ENCODE data around the gene CD2BP2. TPM values are rescaled to one million over a fixed set of nuclear protein-coding genes. Genes with fewer than 3 reads are reported as not detected.

Gene CD2BP2
- total RNA-seq, 2 donors from 2014 or later = 32.9 to 46.4 TPM

GRCh38 chr16:30352488-30353401, 2.4 kb downstream of the CD2BP2 start:
- Histone ChIP-seq H3K27me3 (replicated peaks; ENCODE audit: insufficient read depth) (no peaks in the 10 kb centered on the region), H3K4me1 (replicated peaks) (peaks cover 16% of the 10 kb centered on the region), H3K36me3 (peaks cover 0 to 6% of the 10 kb centered on the region in 2 donors), H3K27ac (peak overlapping the region; percentile 50 to 60), H3K9me3 (no peaks in the 10 kb centered on the region), H3K4me3 (no peak overlapping the region)
- TF ChIP-seq POLR2A (IDR thresholded peaks at IDR 0.05) (no peak), CTCF (IDR thresholded peaks at IDR 0.05) (no peak), POLR2AphosphoS5 (IDR thresholded peaks at IDR 0.05) (no peak)
- intact Hi-C loops (cut with DNase I) = no loop called here
- DNase-seq (ENCODE audit: low spot score) = no peak
- 81% methylated on average over 14 of the region's 14 CpGs for WGBS

DNA sequence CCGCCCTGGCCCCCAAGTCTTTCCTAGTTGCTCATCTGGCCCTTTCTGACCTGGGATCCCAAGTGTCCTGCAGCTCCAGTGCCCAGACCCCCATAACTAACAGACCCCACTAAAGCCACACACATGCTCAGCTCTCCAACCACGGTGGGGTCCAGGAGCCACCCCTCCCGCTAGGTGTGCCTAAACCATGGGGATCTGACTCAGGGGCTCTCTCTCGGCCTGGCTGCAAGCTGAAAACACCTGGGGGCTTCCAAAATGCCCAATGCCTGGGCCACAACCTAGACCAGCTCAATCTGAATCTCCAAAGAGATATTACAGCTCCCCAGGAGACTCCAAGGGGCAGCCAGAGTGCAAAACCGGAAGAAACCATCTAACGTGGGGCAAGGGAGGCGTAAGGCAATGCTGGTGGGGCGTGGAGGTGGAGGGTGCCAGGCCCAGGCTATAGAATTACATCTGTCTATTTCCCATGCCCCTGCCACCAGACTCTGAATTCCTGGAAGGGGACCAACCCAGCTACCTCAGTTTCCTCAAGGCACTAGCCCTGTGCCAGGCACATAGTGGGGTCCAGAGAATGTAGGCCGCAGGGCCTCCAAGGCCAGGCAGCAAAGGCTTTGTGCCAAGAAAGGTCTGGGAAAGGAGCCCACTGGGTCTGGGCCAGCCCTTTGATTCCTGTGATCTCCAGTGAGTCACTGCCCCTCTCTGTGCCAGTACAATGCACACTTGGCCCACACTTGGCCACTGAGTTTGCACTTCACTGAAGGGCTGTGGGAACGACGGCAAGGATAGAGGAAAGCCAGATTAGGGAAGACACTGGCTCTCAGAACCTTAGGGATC, 3.3 kb downstream of the CD2BP2 start:
- H3K27ac ChIP-seq = peak overlapping the region; percentile 54 to 60
- H3K4me1 ChIP-seq (replicated peaks) = peaks cover 16% of the 10 kb centered on the region
- peaks cover 0 to 6% of the 10 kb centered on the region in 2 donors for H3K36me3 ChIP-seq
- intact Hi-C loops (cut with DNase I) = no loop called here
- H3K27me3 ChIP-seq (replicated peaks; ENCODE audit: insufficient read depth) = no peaks in the 10 kb centered on the region
- no peak overlapping the region for H3K4me3 ChIP-seq
- WGBS = 48% methylated on average over 11 of the region's 11 CpGs
- TF ChIP-seq POLR2AphosphoS5 (IDR thresholded peaks at IDR 0.05) (peak; percentile 83), CTCF (IDR thresholded peaks at IDR 0.05) (no peak)
- H3K9me3 ChIP-seq = no peaks in the 10 kb centered on the region
- peak; percentile 78 for DNase-seq (ENCODE audit: low spot score)

GRCh38 chr16:30351001-30351441, 4.1 kb downstream of the CD2BP2 start:
- Histone ChIP-seq H3K27ac (no peak overlapping the region), H3K27me3 (replicated peaks; ENCODE audit: insufficient read depth) (no peaks in the 10 kb centered on the region), H3K4me3 (no peak overlapping the region), H3K36me3 (peaks cover 0 to 6% of the 10 kb centered on the region in 2 donors), H3K4me1 (replicated peaks) (peaks cover 16% of the 10 kb centered on the region), H3K9me3 (no peaks in the 10 kb centered on the region)
- intact Hi-C loops (cut with DNase I) = no loop called here
- TF ChIP-seq POLR2AphosphoS5 (IDR thresholded peaks at IDR 0.05) (no peak), CTCF (IDR thresholded peaks at IDR 0.05) (no peak), POLR2A (IDR thresholded peaks at IDR 0.05) (no peak)
- WGBS = 92% methylated on average over 15 of the region's 15 CpGs
- DNase-seq (ENCODE audit: low spot score) = no peak

DNA sequence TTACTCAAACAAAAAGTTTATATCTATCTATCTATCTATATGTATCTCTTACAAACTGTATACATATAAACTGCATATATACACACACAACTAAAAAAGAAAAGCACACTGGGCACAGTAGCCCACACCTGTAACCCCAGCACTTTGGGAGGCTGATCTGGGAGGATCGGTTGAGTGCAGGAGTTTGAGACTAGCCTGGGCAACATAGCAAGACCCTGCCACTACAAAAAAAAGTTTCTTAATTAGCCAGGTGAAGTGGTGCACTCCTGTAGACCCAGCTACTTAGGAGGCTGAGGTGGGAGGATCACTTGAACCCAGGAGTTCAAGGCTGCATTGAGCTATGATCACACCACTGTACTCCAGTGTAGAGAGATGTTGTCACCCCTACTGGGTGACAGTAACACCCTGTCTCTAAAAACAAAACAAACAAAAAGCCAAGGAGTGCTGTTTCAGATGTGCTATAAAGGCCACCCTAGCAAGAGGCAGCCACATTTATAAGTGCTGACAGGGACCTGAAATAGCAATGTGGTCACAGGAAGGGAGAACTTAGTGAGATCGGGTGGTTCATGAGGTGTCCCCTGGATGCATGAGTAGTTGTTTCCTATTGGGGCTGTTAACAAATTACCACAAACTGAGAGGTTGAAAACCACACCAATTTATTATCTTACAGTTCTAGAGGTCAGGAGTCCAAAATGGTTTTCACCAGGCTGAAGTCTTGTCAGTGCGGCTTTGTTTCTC, 4.8 kb downstream of the CD2BP2 start:
- TF ChIP-seq POLR2A (IDR thresholded peaks at IDR 0.05) (no peak), POLR2AphosphoS5 (IDR thresholded peaks at IDR 0.05) (no peak), CTCF (IDR thresholded peaks at IDR 0.05) (no peak)
- Histone ChIP-seq H3K36me3 (peaks cover 0 to 6% of the 10 kb centered on the region in 2 donors), H3K9me3 (no peaks in the 10 kb centered on the region), H3K27ac (no peak overlapping the region), H3K27me3 (replicated peaks; ENCODE audit: insufficient read depth) (no peaks in the 10 kb centered on the region), H3K4me1 (replicated peaks) (peaks cover 16% of the 10 kb centered on the region), H3K4me3 (no peak overlapping the region)
- 89% methylated on average over 3 of the region's 3 CpGs for WGBS
- DNase-seq (ENCODE audit: low spot score) = no peak
- intact Hi-C loops (cut with DNase I) = no loop called here
